Measurements from ENCODE around the gene DNAH2. TPM values are rescaled to one million over a fixed set of nuclear protein-coding genes. Genes with fewer than 3 reads are reported as not detected.

Gene DNAH2
- total and polyA plus RNA-seq, 9 of the 15 experiments (the other 6 are each of a cell fraction or from before 2014, with no cell fraction given): 0.03 TPM; not detected in 8

- H3K27ac ChIP-seq (ENCODE audit: extremely low read depth, low read depth, low read length): no peak overlapping the region
- no peak overlapping the region for H3K4me2 ChIP-seq (ENCODE audit: insufficient read depth, low read length)
- WGBS (ENCODE audit: insufficient coverage, low coverage, missing lambda C conversion rate): 50% methylated on average over 2 of the region's 5 CpGs
- H2AFZ ChIP-seq (ENCODE audit: low read depth, low read length): no peak overlapping the region
- FAIRE-seq (no peak), ATAC-seq (no peak), DNase-seq (ENCODE audit: extremely low read depth in 1 of 4, low spot score in 3 of 4) (no peak)
- peaks cover 3% of the 10 kb centered on the region for H3K9me3 ChIP-seq (replicated peaks; ENCODE audit: control insufficient read depth, insufficient read depth, low read depth, low read length)
- intact Hi-C loops (cut with micrococcal nuclease) (no loop called here), in situ Hi-C loops (cut with MboI) (no loop called here)
- peaks cover 28% of the 10 kb centered on the region for H3K36me3 ChIP-seq (ENCODE audit: control insufficient read depth, insufficient read depth, low read length)
- no peaks in the 10 kb centered on the region for H4K20me1 ChIP-seq (replicated peaks; ENCODE audit: control insufficient read depth, insufficient read depth, low read length)
- POLR2A ChIA-PET: interaction anchor here (3.7 kb wide), 1 partner anchor 10 kb away, joined by 19 read pairs; the partner anchor contains the start of gene TP53
- BruUV-seq (replicated peaks): no TSS peak
- H3K4me1 ChIP-seq (replicated peaks in 1 of 2; ENCODE audit: control insufficient read depth in 2 of 2, insufficient read depth in 2 of 2, low read length in 2 of 2): no peaks in the 10 kb centered on the region; a peak in 1 of 5 replicates
- H3K9ac ChIP-seq (ENCODE audit: insufficient read depth in 1 of 2, low read depth in 2 of 2, low read length in 2 of 2): no peak overlapping the region
- no peaks in the 10 kb centered on the region for H3K9me1 ChIP-seq (ENCODE audit: control insufficient read depth, insufficient read depth, low read length)
- TF ChIP-seq SAP30 (IDR thresholded peaks at IDR 0.05; ENCODE audit: borderline replicate concordance, insufficient read depth, low read depth, low read length, poor library complexity, severe bottlenecking): no peak
- no peak for TF ChIP-seq HDAC3 (IDR thresholded peaks at IDR 0.05; ENCODE audit: borderline replicate concordance, partially characterized antibody)
- no peak for TF ChIP-seq ZNF561 (CRISPR knock-in tag; conservative IDR thresholded peaks at IDR 0.05)
- CTCF ChIA-PET (ENCODE audit: low intra/inter-chr PET ratio): no interaction called here
- no peaks in the 10 kb centered on the region for H3K79me2 ChIP-seq (ENCODE audit: control insufficient read depth, insufficient read depth, low read length)
- no peaks in the 10 kb centered on the region for H3K27me3 ChIP-seq (ENCODE audit: control insufficient read depth in 2 of 2, insufficient read depth in 2 of 2, low read length in 2 of 2)
- H3K4me3 ChIP-seq: no peak overlapping the region
These were observed 41.0 kb upstream of the DNAH2 start for GRCh38 chr17:7676533-7676932.

GRCh38 chr17:7677388-7678067 lies 40.0 kb upstream of the DNAH2 start:
- BruUV-seq (replicated peaks): no TSS peak
- Histone ChIP-seq H3K4me2 (ENCODE audit: insufficient read depth, low read length) (no peak overlapping the region), H3K79me2 (ENCODE audit: control insufficient read depth, insufficient read depth, low read length) (peaks cover 3% of the 10 kb centered on the region; the same call in 2 of the 3 replicates), H3K9me3 (replicated peaks; ENCODE audit: control insufficient read depth, insufficient read depth, low read depth, low read length) (peaks cover 3% of the 10 kb centered on the region), H3K27me3 (ENCODE audit: control insufficient read depth in 2 of 2, insufficient read depth in 2 of 2, low read length in 2 of 2) (no peaks in the 10 kb centered on the region), H3K4me1 (replicated peaks in 1 of 2; ENCODE audit: control insufficient read depth in 2 of 2, insufficient read depth in 2 of 2, low read length in 2 of 2) (no peaks in the 10 kb centered on the region; a peak in 1 of 5 replicates), H4K20me1 (replicated peaks; ENCODE audit: control insufficient read depth, insufficient read depth, low read length) (no peaks in the 10 kb centered on the region), H2AFZ (ENCODE audit: low read depth, low read length) (no peak overlapping the region), H3K4me3 (no peak overlapping the region), H3K27ac (ENCODE audit: extremely low read depth, low read depth, low read length) (no peak overlapping the region), H3K9me1 (ENCODE audit: control insufficient read depth, insufficient read depth, low read length) (no peaks in the 10 kb centered on the region), H3K9ac (ENCODE audit: insufficient read depth in 1 of 2, low read depth in 2 of 2, low read length in 2 of 2) (no peak overlapping the region), H3K36me3 (ENCODE audit: control insufficient read depth, insufficient read depth, low read length) (peaks cover 26% of the 10 kb centered on the region)
- 68% methylated on average over 10 of the region's 10 CpGs for WGBS (ENCODE audit: insufficient coverage, low coverage, missing lambda C conversion rate)
- in situ Hi-C loops (cut with MboI) (no loop called here), intact Hi-C loops (cut with micrococcal nuclease) (no loop called here)
- ATAC-seq (no peak; the same call in 2 of the 3 replicates), FAIRE-seq (no peak), DNase-seq (ENCODE audit: extremely low read depth in 1 of 4, low spot score in 3 of 4) (no peak)
- POLR2A ChIA-PET: interaction anchor here (0.9 to 3.7 kb wide), 3 partner anchors 9 to 19 kb away, joined by 3 to 19 read pairs (median 3); partner anchors contain the start of gene TP53
- CTCF ChIA-PET (ENCODE audit: low intra/inter-chr PET ratio): no interaction called here
- TF ChIP-seq ZNF766 (CRISPR knock-in tag; conservative IDR thresholded peaks at IDR 0.05): no peak
- TF ChIP-seq CSDE1 (IDR thresholded peaks at IDR 0.05): no peak
- no peak for TF ChIP-seq ZFP30 (CRISPR knock-in tag; IDR thresholded peaks at IDR 0.05; ENCODE audit: borderline replicate concordance)
- no peak for TF ChIP-seq ZNF253 (CRISPR knock-in tag; conservative IDR thresholded peaks at IDR 0.05)
- TF ChIP-seq ZNF695 (CRISPR knock-in tag; IDR thresholded peaks at IDR 0.05): no peak
- TF ChIP-seq HIVEP1 (CRISPR knock-in tag; IDR thresholded peaks at IDR 0.05): no peak
- TF ChIP-seq NCOA1 (IDR thresholded peaks at IDR 0.05; ENCODE audit: low read depth): no peak
- no peak for TF ChIP-seq POLR3G (IDR thresholded peaks at IDR 0.05; ENCODE audit: extremely low read depth, insufficient read length, insufficient replicate concordance)
- TF ChIP-seq ZNF707 (CRISPR knock-in tag; conservative IDR thresholded peaks at IDR 0.05): no peak
- no peak for TF ChIP-seq ETV1 (tag; conservative IDR thresholded peaks at IDR 0.05; ENCODE audit: low read depth)
- no peak for TF ChIP-seq MLLT1 (IDR thresholded peaks at IDR 0.05)

All from K562 (cell line).